ENCODE measurements around the gene CDH23.

GRCh38 chr10:71437537-71438092, 40.9 kb downstream of the CDH23 start:
- TF ChIP-seq CTCF (IDR thresholded peaks at IDR 0.05) (no peak), POLR2A (IDR thresholded peaks at IDR 0.05) (no peak)

All from uterus (tissue), 2 donors.